ENCODE data around the gene TSPAN5.

The TSPAN5 gene

DNA sequence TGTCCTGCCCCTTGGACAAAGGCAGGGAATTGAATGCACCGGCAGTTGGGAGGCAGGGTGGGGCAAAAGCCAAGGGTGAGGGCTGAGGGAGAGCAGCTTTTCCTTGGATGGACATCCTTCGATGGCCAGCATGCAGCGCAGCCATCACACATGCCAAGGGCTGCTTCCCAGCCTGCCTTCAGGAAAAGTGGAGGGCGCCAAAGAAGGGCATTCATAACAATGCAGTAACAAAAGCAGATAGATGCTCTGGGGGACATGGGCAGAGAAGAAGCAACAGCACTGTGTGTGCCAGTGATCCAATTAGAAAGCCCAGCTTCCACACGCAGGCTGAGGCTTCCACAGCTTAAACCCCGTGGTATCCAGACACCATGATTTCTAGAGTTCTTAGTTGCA, 71.5 kb downstream of the TSPAN5 start:
- no peak for TF ChIP-seq ZFX (IDR thresholded peaks at IDR 0.05)
- TF ChIP-seq, protein P1, sequence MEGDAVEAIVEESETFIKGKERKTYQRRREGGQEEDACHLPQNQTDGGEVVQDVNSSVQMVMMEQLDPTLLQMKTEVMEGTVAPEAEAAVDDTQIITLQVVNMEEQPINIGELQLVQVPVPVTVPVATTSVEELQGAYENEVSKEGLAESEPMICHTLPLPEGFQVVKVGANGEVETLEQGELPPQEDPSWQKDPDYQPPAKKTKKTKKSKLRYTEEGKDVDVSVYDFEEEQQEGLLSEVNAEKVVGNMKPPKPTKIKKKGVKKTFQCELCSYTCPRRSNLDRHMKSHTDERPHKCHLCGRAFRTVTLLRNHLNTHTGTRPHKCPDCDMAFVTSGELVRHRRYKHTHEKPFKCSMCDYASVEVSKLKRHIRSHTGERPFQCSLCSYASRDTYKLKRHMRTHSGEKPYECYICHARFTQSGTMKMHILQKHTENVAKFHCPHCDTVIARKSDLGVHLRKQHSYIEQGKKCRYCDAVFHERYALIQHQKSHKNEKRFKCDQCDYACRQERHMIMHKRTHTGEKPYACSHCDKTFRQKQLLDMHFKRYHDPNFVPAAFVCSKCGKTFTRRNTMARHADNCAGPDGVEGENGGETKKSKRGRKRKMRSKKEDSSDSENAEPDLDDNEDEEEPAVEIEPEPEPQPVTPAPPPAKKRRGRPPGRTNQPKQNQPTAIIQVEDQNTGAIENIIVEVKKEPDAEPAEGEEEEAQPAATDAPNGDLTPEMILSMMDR (conservative IDR thresholded peaks at IDR 0.05), result no peak
- H3K27ac ChIP-seq, result no peak overlapping the region

- H3K27ac ChIP-seq, result no peak overlapping the region
- no peak for TF ChIP-seq ZFX (IDR thresholded peaks at IDR 0.05)
- TF ChIP-seq, protein P1 (conservative IDR thresholded peaks at IDR 0.05), result no peak
Observed at GRCh38 chr4:98586291-98586961, 72.0 kb downstream of the TSPAN5 start.

- TF ChIP-seq, protein P1 (conservative IDR thresholded peaks at IDR 0.05), result no peak
- TF ChIP-seq ZFX (IDR thresholded peaks at IDR 0.05), result no peak
- H3K27ac ChIP-seq, result no peak overlapping the region
Observed at GRCh38 chr4:98585596-98585995, 72.8 kb downstream of the TSPAN5 start.

GRCh38 chr4:98584265-98584664, 74.1 kb downstream of the TSPAN5 start:
- no peak overlapping the region for H3K27ac ChIP-seq
- TF ChIP-seq, protein P1 (conservative IDR thresholded peaks at IDR 0.05), result no peak
- no peak for TF ChIP-seq ZFX (IDR thresholded peaks at IDR 0.05)

DNA sequence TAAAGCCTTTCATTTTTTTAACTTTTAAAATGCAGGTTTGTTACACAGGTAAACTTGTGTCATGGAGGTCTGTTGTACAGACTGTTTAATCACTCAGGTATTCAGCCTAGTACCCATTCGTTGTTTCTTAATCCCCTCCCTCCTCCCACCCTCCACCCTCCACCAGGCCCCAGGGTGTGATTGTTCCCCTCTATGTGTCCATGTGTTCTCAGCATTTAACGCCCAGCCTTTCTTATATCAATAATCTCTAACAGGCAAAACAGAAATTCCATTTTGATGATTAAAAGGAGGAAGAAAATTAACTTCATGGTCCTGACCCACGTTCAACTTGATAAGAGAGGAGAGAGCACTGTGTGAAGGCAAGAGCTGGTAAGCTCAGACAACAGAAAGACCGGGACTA, 75.1 kb downstream of the TSPAN5 start:
- TF ChIP-seq, protein P1 (conservative IDR thresholded peaks at IDR 0.05), result no peak
- no peak for TF ChIP-seq ZFX (IDR thresholded peaks at IDR 0.05)
- no peak overlapping the region for H3K27ac ChIP-seq

- no peak overlapping the region for H3K27ac ChIP-seq
- TF ChIP-seq, protein P1 (conservative IDR thresholded peaks at IDR 0.05), result no peak
- TF ChIP-seq ZFX (IDR thresholded peaks at IDR 0.05), result no peak
Observed at GRCh38 chr4:98581126-98581525, 77.3 kb downstream of the TSPAN5 start.

DNA sequence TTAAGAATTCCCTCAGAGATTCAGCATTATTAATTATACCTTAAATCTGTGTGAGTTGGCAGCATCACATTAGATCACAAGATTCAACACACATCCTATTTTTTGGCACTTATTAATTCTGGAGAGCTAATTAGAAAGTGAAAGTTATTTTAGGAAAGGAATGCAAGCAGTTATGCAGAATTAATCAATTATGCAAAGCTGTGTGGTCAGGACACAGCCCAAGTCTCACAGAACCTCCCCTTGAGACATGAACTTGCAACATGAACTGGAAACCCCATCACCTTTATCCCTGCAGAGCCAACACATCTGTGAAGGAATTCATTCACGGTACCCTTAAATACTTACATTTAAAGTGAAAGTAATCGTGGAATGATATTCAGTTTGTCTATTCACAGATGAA, 80.5 kb downstream of the TSPAN5 start:
- no peak overlapping the region for H3K27ac ChIP-seq
- TF ChIP-seq, protein P1 (conservative IDR thresholded peaks at IDR 0.05), result no peak
- TF ChIP-seq ZFX (IDR thresholded peaks at IDR 0.05), result no peak
